IgD-negative memory B cell (primary cell): ENCODE results near the gene NRP2. TPM values are rescaled to one million over a fixed set of nuclear protein-coding genes. Genes with fewer than 3 reads are reported as not detected.

Experiments
- H3K27ac Mint-ChIP-seq, 3 donors: one replicate each; pipeline ENCODE4 v1.8.0; 2020 to 2022; ENCODE audit warnings: mild to moderate bottlenecking in 3 of 3, mixed read lengths in 3 of 3, moderate library complexity in 1 of 3
- H3K27me3 Mint-ChIP-seq: one replicate; pipeline ENCODE4 v1.8.0; 2021; ENCODE audit warnings: mixed read lengths
- H3K36me3 Mint-ChIP-seq: one replicate; pipeline ENCODE4 v1.8.0; 2020; ENCODE audit warnings: mild to moderate bottlenecking, mixed read lengths
- H3K4me1 Mint-ChIP-seq, 3 donors: one replicate each; pipeline ENCODE4 v1.8.0; 2020 to 2022; ENCODE audit warnings: mixed read lengths in 3 of 3, mild to moderate bottlenecking in 1 of 3
- H3K4me3 Mint-ChIP-seq, 4 donors: one replicate each; pipeline ENCODE4 v1.8.0; 2020 to 2022; ENCODE audit warnings: mild to moderate bottlenecking in 4 of 4, mixed read lengths in 4 of 4, moderate library complexity in 3 of 4
- H3K9me3 Mint-ChIP-seq, 3 donors: one replicate each; pipeline ENCODE4 v1.8.0; 2020 to 2021; ENCODE audit warnings: mixed read lengths in 3 of 3, mild to moderate bottlenecking in 1 of 3
- polyA plus RNA-seq: library from polyadenylated mRNA; unstranded; fragments of 300-500 nt; fragmentation: Illumina TruSeq; gene quantifications from one replicate; pipeline ENCODE4 v1.2.3, GENCODE V29; 2021

NRP2 gene
- polyA plus RNA-seq, 1 donor from 2014 or later: 0.55 TPM

- peaks cover 1% of the 10 kb centered on the region for H3K27me3 Mint-ChIP-seq
- no peaks in the 10 kb centered on the region for H3K9me3 Mint-ChIP-seq
- H3K4me3 Mint-ChIP-seq: no peak overlapping the region
- no peak overlapping the region for H3K27ac Mint-ChIP-seq
- peaks cover 0 to 3% (median 0%) of the 10 kb centered on the region in 3 donors for H3K4me1 Mint-ChIP-seq
- peaks cover 2% of the 10 kb centered on the region for H3K36me3 Mint-ChIP-seq
Observed at GRCh38 chr2:205733648-205734047, 51.3 kb downstream of the NRP2 start.

GRCh38 chr2:205734436-205735037, 52.2 kb downstream of the NRP2 start:
- Mint-ChIP-seq H3K9me3 (no peaks in the 10 kb centered on the region), H3K4me1 (peaks cover 0 to 3% (median 0%) of the 10 kb centered on the region in 3 donors), H3K4me3 (no peak overlapping the region), H3K27me3 (peaks cover 1% of the 10 kb centered on the region), H3K27ac (no peak overlapping the region), H3K36me3 (peaks cover 2% of the 10 kb centered on the region)

- Mint-ChIP-seq H3K36me3 (peaks cover 2% of the 10 kb centered on the region), H3K27me3 (no peaks in the 10 kb centered on the region), H3K9me3 (no peaks in the 10 kb centered on the region), H3K27ac (no peak overlapping the region), H3K4me1 (peaks cover 0 to 2% (median 0%) of the 10 kb centered on the region in 3 donors), H3K4me3 (no peak overlapping the region)
Observed at GRCh38 chr2:205738117-205738968, 56.0 kb downstream of the NRP2 start.

GRCh38 chr2:205739620-205740019, 57.3 kb downstream of the NRP2 start:
- H3K27me3 Mint-ChIP-seq: no peaks in the 10 kb centered on the region
- H3K27ac Mint-ChIP-seq: no peak overlapping the region
- H3K4me3 Mint-ChIP-seq: no peak overlapping the region
- H3K36me3 Mint-ChIP-seq: peaks cover 4% of the 10 kb centered on the region
- peaks cover 0 to 2% (median 0%) of the 10 kb centered on the region in 3 donors for H3K4me1 Mint-ChIP-seq
- no peaks in the 10 kb centered on the region for H3K9me3 Mint-ChIP-seq

- Mint-ChIP-seq H3K9me3 (no peaks in the 10 kb centered on the region), H3K36me3 (peaks cover 4% of the 10 kb centered on the region), H3K4me3 (no peak overlapping the region), H3K27ac (no peak overlapping the region), H3K27me3 (peaks cover 2% of the 10 kb centered on the region), H3K4me1 (peaks cover 0 to 2% (median 0%) of the 10 kb centered on the region in 3 donors)
Observed at GRCh38 chr2:205740381-205740780, 58.1 kb downstream of the NRP2 start.

- peaks cover 2% of the 10 kb centered on the region for H3K27me3 Mint-ChIP-seq
- no peak overlapping the region for H3K27ac Mint-ChIP-seq
- peaks cover 0 to 2% (median 0%) of the 10 kb centered on the region in 3 donors for H3K4me1 Mint-ChIP-seq
- H3K4me3 Mint-ChIP-seq: no peak overlapping the region
- H3K9me3 Mint-ChIP-seq: no peaks in the 10 kb centered on the region
- H3K36me3 Mint-ChIP-seq: peaks cover 4% of the 10 kb centered on the region
Observed at GRCh38 chr2:205741256-205741978, 59.1 kb downstream of the NRP2 start.

- Mint-ChIP-seq H3K36me3 (peaks cover 4% of the 10 kb centered on the region), H3K27ac (no peak overlapping the region), H3K27me3 (peaks cover 2% of the 10 kb centered on the region), H3K9me3 (no peaks in the 10 kb centered on the region), H3K4me3 (no peak overlapping the region), H3K4me1 (peaks cover 0 to 2% (median 0%) of the 10 kb centered on the region in 3 donors)
Observed at GRCh38 chr2:205743137-205743536, 60.8 kb downstream of the NRP2 start.

- Mint-ChIP-seq H3K27me3 (peaks cover 2% of the 10 kb centered on the region), H3K4me1 (peaks cover 0 to 2% (median 0%) of the 10 kb centered on the region in 3 donors), H3K36me3 (peaks cover 4% of the 10 kb centered on the region), H3K4me3 (no peak overlapping the region), H3K9me3 (no peaks in the 10 kb centered on the region), H3K27ac (no peak overlapping the region)
Observed at GRCh38 chr2:205744074-205744591, 61.8 kb downstream of the NRP2 start.

- H3K27me3 Mint-ChIP-seq: peaks cover 4% of the 10 kb centered on the region
- no peak overlapping the region for H3K27ac Mint-ChIP-seq
- H3K4me3 Mint-ChIP-seq: peak overlapping the region in 1 of 4 donors; percentile 25
- peaks cover 0 to 2% (median 0%) of the 10 kb centered on the region in 3 donors for H3K4me1 Mint-ChIP-seq
- H3K36me3 Mint-ChIP-seq: peaks cover 2% of the 10 kb centered on the region
- H3K9me3 Mint-ChIP-seq: no peaks in the 10 kb centered on the region
Observed at GRCh38 chr2:205745661-205746419, 63.5 kb downstream of the NRP2 start.

GRCh38 chr2:205746420-205746785, 64.1 kb downstream of the NRP2 start:
- H3K27me3 Mint-ChIP-seq: peaks cover 6% of the 10 kb centered on the region
- H3K27ac Mint-ChIP-seq: no peak overlapping the region
- H3K4me1 Mint-ChIP-seq: no peaks in the 10 kb centered on the region

GRCh38 chr2:205747829-205748386, 65.6 kb downstream of the NRP2 start:
- no peak overlapping the region for H3K4me3 Mint-ChIP-seq
- no peaks in the 10 kb centered on the region for H3K4me1 Mint-ChIP-seq
- no peaks in the 10 kb centered on the region for H3K9me3 Mint-ChIP-seq
- peaks cover 9% of the 10 kb centered on the region for H3K27me3 Mint-ChIP-seq
- H3K27ac Mint-ChIP-seq: no peak overlapping the region
- peaks cover 2% of the 10 kb centered on the region for H3K36me3 Mint-ChIP-seq

More at GRCh38 chr2:205746420-205746785, 64.1 kb downstream of the NRP2 start:
- Mint-ChIP-seq H3K9me3 (no peaks in the 10 kb centered on the region), H3K36me3 (peaks cover 2% of the 10 kb centered on the region), H3K4me3 (no peak overlapping the region)

- H3K36me3 Mint-ChIP-seq: peaks cover 2% of the 10 kb centered on the region
- H3K9me3 Mint-ChIP-seq: no peaks in the 10 kb centered on the region
- no peaks in the 10 kb centered on the region for H3K4me1 Mint-ChIP-seq
- H3K27ac Mint-ChIP-seq: no peak overlapping the region
- H3K4me3 Mint-ChIP-seq: no peak overlapping the region
- H3K27me3 Mint-ChIP-seq: peaks cover 9% of the 10 kb centered on the region
Observed at GRCh38 chr2:205748639-205749038, 66.3 kb downstream of the NRP2 start.

GRCh38 chr2:205749078-205749477, 66.8 kb downstream of the NRP2 start:
- Mint-ChIP-seq H3K9me3 (no peaks in the 10 kb centered on the region), H3K36me3 (no peaks in the 10 kb centered on the region), H3K4me1 (no peaks in the 10 kb centered on the region), H3K4me3 (no peak overlapping the region), H3K27me3 (peaks cover 9% of the 10 kb centered on the region), H3K27ac (no peak overlapping the region)

- peaks cover 8% of the 10 kb centered on the region for H3K27me3 Mint-ChIP-seq
- no peak overlapping the region for H3K4me3 Mint-ChIP-seq
- H3K27ac Mint-ChIP-seq: no peak overlapping the region
- no peaks in the 10 kb centered on the region for H3K4me1 Mint-ChIP-seq
- H3K9me3 Mint-ChIP-seq: no peaks in the 10 kb centered on the region
- H3K36me3 Mint-ChIP-seq: no peaks in the 10 kb centered on the region
Observed at GRCh38 chr2:205750797-205751196, 68.5 kb downstream of the NRP2 start.
